ENCODE results near the gene IL13RA1.

DNA sequence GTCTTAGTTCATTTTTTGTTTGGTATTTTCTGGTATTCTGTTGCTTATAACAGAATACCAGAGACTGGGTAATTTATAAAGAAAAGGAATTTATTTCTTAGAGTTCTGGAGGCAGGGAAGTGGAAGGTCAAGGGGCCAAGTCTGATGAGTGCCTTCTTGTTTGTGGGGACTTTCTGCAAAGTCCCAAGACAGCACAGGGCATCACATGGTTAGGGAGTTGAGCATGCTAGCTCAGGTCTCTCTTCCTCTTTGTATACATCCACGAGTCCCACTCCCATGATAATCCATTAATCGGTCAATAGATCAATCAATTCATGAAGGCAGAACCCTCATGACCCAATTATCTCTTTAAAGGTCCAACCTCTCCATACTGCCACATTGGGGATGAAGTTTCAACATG lies 31.1 kb downstream of the IL13RA1 start:
- TF ChIP-seq EZH2 (IDR thresholded peaks at IDR 0.05; ENCODE audit: low read depth) (no peak), CTCF (conservative IDR thresholded peaks at IDR 0.05) (no peak)

All from PC-9 (cell line).